Astrocyte of the spinal cord (primary cell): Measurements from ENCODE around the gene ERBB4.

ENCODE experiments used
- DNase-seq: peaks from one replicate; pipeline ENCODE4 v3.0.0; 2011; ENCODE audit warnings: low read depth, low spot score
- H3K4me3 ChIP-seq: 2 replicates; pipeline ENCODE4 v1.5.1; 2011; ENCODE audit warnings: low read depth, mild to moderate bottlenecking, low read length, moderate library complexity
- CTCF ChIP-seq: IDR thresholded peaks from 2 replicates; pipeline ENCODE4 v1.5.1; 2012; ENCODE audit warnings: low read depth, mild to moderate bottlenecking, low read length, inconsistent platforms
- in situ Hi-C: cut with HindIII; loops from 2 replicates; pipeline ENCODE4 v1.10.0; 2017; ENCODE audit warnings: low sequenced_read_pairs

The ERBB4 gene

GRCh38 chr2:211654211-211654780 lies 884.3 kb downstream of the ERBB4 start:
- in situ Hi-C loops, result no loop called here
- no peak for TF ChIP-seq CTCF
- DNase-seq, result no peak
- no peak overlapping the region for H3K4me3 ChIP-seq

- TF ChIP-seq CTCF, result no peak
- no peak for DNase-seq
- no peak overlapping the region for H3K4me3 ChIP-seq
- in situ Hi-C loops, result no loop called here
Observed at GRCh38 chr2:211652327-211652726, 886.3 kb downstream of the ERBB4 start.

GRCh38 chr2:211649331-211649730 lies 889.3 kb downstream of the ERBB4 start:
- TF ChIP-seq CTCF, result no peak
- no peak overlapping the region for H3K4me3 ChIP-seq
- DNase-seq, result no peak
- in situ Hi-C loops, result no loop called here

- DNase-seq, result no peak
- no peak for TF ChIP-seq CTCF
- H3K4me3 ChIP-seq, result no peak overlapping the region
- in situ Hi-C loops, result no loop called here
Observed at GRCh38 chr2:211631503-211631902, 907.1 kb downstream of the ERBB4 start.

- TF ChIP-seq CTCF, result no peak
- no peak for DNase-seq
- in situ Hi-C loops, result no loop called here
- no peak overlapping the region for H3K4me3 ChIP-seq
Observed at GRCh38 chr2:211623096-211623495, 915.5 kb downstream of the ERBB4 start.

GRCh38 chr2:211620986-211621385 lies 917.6 kb downstream of the ERBB4 start:
- no peak for TF ChIP-seq CTCF
- in situ Hi-C loops, result no loop called here
- DNase-seq, result no peak

GRCh38 chr2:211617803-211618202 lies 920.8 kb downstream of the ERBB4 start:
- in situ Hi-C loops, result no loop called here
- H3K4me3 ChIP-seq, result no peak overlapping the region
- no peak for TF ChIP-seq CTCF
- DNase-seq, result no peak

More at GRCh38 chr2:211620986-211621385, 917.6 kb downstream of the ERBB4 start:
- no peak overlapping the region for H3K4me3 ChIP-seq
